ENCODE measurements around the gene REEP5. TPM values are rescaled to one million over a fixed set of nuclear protein-coding genes. Genes with fewer than 3 reads are reported as not detected.
A peak's percentile ranks its signal among the peaks of the same experiment; 100 is the strongest.

Gene REEP5
- total and polyA plus RNA-seq, 9 of the 15 experiments (the other 6 are each of a cell fraction or from before 2014, with no cell fraction given): 14.7 to 102 (median 36.0) TPM

DNA sequence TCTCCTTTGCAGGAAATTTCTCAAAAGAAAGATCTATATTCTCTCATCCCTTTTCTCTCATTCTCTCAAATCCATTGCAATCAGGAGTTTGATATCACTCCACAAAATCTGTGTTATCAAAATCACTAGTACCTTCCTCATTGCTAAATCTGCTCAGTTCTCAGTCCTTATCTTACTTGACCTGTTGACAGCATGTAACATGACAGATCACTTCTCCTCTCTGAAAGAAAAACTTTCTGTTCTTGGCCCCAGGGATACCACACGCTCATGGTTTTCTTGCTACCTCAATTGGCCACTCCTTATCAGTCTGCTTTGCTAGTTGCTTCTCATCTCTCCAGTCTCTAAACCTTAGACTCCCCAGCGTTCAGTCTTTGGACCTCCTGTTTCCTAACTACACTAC is 38.8 kb downstream of the REEP5 start (continued):
- TF ChIP-seq, protein P1, sequence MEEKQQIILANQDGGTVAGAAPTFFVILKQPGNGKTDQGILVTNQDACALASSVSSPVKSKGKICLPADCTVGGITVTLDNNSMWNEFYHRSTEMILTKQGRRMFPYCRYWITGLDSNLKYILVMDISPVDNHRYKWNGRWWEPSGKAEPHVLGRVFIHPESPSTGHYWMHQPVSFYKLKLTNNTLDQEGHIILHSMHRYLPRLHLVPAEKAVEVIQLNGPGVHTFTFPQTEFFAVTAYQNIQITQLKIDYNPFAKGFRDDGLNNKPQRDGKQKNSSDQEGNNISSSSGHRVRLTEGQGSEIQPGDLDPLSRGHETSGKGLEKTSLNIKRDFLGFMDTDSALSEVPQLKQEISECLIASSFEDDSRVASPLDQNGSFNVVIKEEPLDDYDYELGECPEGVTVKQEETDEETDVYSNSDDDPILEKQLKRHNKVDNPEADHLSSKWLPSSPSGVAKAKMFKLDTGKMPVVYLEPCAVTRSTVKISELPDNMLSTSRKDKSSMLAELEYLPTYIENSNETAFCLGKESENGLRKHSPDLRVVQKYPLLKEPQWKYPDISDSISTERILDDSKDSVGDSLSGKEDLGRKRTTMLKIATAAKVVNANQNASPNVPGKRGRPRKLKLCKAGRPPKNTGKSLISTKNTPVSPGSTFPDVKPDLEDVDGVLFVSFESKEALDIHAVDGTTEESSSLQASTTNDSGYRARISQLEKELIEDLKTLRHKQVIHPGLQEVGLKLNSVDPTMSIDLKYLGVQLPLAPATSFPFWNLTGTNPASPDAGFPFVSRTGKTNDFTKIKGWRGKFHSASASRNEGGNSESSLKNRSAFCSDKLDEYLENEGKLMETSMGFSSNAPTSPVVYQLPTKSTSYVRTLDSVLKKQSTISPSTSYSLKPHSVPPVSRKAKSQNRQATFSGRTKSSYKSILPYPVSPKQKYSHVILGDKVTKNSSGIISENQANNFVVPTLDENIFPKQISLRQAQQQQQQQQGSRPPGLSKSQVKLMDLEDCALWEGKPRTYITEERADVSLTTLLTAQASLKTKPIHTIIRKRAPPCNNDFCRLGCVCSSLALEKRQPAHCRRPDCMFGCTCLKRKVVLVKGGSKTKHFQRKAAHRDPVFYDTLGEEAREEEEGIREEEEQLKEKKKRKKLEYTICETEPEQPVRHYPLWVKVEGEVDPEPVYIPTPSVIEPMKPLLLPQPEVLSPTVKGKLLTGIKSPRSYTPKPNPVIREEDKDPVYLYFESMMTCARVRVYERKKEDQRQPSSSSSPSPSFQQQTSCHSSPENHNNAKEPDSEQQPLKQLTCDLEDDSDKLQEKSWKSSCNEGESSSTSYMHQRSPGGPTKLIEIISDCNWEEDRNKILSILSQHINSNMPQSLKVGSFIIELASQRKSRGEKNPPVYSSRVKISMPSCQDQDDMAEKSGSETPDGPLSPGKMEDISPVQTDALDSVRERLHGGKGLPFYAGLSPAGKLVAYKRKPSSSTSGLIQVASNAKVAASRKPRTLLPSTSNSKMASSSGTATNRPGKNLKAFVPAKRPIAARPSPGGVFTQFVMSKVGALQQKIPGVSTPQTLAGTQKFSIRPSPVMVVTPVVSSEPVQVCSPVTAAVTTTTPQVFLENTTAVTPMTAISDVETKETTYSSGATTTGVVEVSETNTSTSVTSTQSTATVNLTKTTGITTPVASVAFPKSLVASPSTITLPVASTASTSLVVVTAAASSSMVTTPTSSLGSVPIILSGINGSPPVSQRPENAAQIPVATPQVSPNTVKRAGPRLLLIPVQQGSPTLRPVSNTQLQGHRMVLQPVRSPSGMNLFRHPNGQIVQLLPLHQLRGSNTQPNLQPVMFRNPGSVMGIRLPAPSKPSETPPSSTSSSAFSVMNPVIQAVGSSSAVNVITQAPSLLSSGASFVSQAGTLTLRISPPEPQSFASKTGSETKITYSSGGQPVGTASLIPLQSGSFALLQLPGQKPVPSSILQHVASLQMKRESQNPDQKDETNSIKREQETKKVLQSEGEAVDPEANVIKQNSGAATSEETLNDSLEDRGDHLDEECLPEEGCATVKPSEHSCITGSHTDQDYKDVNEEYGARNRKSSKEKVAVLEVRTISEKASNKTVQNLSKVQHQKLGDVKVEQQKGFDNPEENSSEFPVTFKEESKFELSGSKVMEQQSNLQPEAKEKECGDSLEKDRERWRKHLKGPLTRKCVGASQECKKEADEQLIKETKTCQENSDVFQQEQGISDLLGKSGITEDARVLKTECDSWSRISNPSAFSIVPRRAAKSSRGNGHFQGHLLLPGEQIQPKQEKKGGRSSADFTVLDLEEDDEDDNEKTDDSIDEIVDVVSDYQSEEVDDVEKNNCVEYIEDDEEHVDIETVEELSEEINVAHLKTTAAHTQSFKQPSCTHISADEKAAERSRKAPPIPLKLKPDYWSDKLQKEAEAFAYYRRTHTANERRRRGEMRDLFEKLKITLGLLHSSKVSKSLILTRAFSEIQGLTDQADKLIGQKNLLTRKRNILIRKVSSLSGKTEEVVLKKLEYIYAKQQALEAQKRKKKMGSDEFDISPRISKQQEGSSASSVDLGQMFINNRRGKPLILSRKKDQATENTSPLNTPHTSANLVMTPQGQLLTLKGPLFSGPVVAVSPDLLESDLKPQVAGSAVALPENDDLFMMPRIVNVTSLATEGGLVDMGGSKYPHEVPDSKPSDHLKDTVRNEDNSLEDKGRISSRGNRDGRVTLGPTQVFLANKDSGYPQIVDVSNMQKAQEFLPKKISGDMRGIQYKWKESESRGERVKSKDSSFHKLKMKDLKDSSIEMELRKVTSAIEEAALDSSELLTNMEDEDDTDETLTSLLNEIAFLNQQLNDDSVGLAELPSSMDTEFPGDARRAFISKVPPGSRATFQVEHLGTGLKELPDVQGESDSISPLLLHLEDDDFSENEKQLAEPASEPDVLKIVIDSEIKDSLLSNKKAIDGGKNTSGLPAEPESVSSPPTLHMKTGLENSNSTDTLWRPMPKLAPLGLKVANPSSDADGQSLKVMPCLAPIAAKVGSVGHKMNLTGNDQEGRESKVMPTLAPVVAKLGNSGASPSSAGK (IDR thresholded peaks at IDR 0.05): no peak
- no peak for TF ChIP-seq TAF7 (tag; IDR thresholded peaks at IDR 0.05)
- no peak for TF ChIP-seq ZNF133 (CRISPR knock-in tag; IDR thresholded peaks at IDR 0.05)
- TF ChIP-seq, protein P2, sequence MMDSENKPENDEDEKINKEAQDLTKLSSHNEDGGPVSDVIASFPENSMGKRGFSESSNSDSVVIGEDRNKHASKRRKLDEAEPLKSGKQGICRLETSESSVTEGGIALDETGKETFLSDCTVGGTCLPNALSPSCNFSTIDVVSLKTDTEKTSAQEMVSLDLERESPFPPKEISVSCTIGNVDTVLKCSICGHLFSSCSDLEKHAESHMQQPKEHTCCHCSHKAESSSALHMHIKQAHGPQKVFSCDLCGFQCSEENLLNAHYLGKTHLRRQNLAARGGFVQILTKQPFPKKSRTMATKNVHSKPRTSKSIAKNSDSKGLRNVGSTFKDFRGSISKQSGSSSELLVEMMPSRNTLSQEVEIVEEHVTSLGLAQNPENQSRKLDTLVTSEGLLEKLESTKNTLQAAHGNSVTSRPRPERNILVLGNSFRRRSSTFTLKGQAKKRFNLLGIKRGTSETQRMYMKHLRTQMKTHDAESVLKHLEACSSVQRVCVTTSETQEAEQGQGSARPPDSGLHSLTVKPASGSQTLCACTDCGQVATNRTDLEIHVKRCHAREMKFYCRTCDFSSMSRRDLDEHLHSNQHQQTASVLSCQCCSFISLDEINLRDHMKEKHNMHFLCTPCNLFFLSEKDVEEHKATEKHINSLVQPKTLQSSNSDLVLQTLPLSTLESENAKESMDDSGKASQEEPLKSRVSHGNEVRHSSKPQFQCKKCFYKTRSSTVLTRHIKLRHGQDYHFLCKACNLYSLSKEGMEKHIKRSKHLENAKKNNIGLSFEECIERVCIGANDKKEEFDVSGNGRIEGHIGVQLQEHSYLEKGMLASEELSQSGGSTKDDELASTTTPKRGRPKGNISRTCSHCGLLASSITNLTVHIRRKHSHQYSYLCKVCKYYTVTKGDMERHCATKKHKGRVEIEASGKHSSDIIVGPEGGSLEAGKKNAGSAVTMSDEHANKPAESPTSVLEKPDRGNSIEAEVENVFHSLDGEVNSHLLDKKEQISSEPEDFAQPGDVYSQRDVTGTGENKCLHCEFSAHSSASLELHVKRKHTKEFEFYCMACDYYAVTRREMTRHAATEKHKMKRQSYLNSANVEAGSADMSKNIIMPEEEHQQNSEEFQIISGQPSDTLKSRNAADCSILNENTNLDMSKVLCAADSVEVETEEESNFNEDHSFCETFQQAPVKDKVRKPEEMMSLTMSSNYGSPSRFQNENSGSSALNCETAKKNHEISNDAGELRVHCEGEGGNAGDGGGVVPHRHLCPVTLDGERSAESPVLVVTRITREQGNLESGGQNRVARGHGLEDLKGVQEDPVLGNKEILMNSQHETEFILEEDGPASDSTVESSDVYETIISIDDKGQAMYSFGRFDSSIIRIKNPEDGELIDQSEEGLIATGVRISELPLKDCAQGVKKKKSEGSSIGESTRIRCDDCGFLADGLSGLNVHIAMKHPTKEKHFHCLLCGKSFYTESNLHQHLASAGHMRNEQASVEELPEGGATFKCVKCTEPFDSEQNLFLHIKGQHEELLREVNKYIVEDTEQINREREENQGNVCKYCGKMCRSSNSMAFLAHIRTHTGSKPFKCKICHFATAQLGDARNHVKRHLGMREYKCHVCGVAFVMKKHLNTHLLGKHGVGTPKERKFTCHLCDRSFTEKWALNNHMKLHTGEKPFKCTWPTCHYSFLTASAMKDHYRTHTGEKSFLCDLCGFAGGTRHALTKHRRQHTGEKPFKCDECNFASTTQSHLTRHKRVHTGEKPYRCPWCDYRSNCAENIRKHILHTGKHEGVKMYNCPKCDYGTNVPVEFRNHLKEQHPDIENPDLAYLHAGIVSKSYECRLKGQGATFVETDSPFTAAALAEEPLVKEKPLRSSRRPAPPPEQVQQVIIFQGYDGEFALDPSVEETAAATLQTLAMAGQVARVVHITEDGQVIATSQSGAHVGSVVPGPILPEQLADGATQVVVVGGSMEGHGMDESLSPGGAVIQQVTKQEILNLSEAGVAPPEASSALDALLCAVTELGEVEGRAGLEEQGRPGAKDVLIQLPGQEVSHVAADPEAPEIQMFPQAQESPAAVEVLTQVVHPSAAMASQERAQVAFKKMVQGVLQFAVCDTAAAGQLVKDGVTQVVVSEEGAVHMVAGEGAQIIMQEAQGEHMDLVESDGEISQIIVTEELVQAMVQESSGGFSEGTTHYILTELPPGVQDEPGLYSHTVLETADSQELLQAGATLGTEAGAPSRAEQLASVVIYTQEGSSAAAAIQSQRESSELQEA (IDR thresholded peaks at IDR 0.05; ENCODE audit: low read depth): no peak
- no peak for TF ChIP-seq BACH1 (tag; IDR thresholded peaks at IDR 0.05)
- peak; percentile 65 for TF ChIP-seq ARID1B (IDR thresholded peaks at IDR 0.05)
- TF ChIP-seq, protein P3, sequence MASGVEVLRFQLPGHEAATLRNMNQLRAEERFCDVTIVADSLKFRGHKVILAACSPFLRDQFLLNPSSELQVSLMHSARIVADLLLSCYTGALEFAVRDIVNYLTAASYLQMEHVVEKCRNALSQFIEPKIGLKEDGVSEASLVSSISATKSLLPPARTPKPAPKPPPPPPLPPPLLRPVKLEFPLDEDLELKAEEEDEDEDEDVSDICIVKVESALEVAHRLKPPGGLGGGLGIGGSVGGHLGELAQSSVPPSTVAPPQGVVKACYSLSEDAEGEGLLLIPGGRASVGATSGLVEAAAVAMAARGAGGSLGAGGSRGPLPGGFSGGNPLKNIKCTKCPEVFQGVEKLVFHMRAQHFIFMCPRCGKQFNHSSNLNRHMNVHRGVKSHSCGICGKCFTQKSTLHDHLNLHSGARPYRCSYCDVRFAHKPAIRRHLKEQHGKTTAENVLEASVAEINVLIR (CRISPR knock-in tag; IDR thresholded peaks at IDR 0.05): no peak
